Cardiac fibroblast (primary cell): ENCODE measurements around the gene AUH.
A peak's percentile ranks its signal among the peaks of the same experiment; 100 is the strongest.

Source experiments
- DNase-seq, 2 donors: peaks; one replicate each; pipeline versions ENCODE4 v3.0.0 to v3.0.0-alpha.2; 2010; ENCODE audit warnings: low read depth in 2 of 2
- H3K4me3 ChIP-seq, 2 donors: replicated peaks in 1 of 2; 1 replicate in 1 of 2; 2 replicates in 1 of 2; pipeline ENCODE4 v1.5.1; 2011; ENCODE audit warnings: low read depth in 2 of 2, low read length in 2 of 2, mild to moderate bottlenecking in 2 of 2, moderate library complexity in 1 of 2
- TF ChIP-seq, protein P1 (sequence below): IDR thresholded peaks from one replicate; pipeline ENCODE4 v1.5.1; 2011; ENCODE audit warnings: low read depth, mild to moderate bottlenecking, low read length, inconsistent platforms

Gene AUH

DNA sequence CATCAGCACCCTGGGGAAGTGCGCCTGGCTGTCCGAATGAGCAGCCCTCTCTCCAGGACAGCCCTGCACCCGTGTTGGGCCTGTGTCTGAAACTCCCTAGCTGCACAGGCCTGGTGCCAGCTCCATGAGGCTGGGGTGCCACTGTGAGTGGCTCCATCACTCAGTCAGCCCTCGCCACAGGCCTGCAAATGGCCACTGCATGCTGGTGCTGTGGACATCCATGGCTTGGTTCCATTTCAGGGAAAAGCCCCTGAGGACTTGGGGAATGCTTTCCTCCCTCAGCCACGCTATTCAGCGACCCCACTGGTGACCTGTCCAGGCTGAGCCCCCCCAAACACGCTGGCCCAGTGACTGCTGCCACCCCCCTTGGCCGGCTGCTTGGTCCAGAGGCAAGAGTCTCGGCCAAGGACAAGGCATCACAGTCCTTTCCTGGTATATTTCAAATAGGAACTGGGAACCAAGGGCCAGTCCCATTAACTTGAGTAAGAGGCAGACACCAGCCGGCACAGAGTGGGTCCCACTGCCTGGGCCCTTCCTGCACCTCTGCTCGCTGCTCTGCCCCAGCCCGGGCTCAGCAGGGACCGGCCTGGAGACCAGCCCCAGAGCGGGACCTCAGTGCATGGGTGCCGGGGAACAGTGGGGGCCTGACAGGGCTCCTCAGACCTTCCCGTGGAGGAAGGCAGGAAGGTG, 181.3 kb downstream of the AUH start:
- DNase-seq = no peak
- TF ChIP-seq, protein P1, sequence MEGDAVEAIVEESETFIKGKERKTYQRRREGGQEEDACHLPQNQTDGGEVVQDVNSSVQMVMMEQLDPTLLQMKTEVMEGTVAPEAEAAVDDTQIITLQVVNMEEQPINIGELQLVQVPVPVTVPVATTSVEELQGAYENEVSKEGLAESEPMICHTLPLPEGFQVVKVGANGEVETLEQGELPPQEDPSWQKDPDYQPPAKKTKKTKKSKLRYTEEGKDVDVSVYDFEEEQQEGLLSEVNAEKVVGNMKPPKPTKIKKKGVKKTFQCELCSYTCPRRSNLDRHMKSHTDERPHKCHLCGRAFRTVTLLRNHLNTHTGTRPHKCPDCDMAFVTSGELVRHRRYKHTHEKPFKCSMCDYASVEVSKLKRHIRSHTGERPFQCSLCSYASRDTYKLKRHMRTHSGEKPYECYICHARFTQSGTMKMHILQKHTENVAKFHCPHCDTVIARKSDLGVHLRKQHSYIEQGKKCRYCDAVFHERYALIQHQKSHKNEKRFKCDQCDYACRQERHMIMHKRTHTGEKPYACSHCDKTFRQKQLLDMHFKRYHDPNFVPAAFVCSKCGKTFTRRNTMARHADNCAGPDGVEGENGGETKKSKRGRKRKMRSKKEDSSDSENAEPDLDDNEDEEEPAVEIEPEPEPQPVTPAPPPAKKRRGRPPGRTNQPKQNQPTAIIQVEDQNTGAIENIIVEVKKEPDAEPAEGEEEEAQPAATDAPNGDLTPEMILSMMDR = no peak
- H3K4me3 ChIP-seq = no peak overlapping the region

DNA sequence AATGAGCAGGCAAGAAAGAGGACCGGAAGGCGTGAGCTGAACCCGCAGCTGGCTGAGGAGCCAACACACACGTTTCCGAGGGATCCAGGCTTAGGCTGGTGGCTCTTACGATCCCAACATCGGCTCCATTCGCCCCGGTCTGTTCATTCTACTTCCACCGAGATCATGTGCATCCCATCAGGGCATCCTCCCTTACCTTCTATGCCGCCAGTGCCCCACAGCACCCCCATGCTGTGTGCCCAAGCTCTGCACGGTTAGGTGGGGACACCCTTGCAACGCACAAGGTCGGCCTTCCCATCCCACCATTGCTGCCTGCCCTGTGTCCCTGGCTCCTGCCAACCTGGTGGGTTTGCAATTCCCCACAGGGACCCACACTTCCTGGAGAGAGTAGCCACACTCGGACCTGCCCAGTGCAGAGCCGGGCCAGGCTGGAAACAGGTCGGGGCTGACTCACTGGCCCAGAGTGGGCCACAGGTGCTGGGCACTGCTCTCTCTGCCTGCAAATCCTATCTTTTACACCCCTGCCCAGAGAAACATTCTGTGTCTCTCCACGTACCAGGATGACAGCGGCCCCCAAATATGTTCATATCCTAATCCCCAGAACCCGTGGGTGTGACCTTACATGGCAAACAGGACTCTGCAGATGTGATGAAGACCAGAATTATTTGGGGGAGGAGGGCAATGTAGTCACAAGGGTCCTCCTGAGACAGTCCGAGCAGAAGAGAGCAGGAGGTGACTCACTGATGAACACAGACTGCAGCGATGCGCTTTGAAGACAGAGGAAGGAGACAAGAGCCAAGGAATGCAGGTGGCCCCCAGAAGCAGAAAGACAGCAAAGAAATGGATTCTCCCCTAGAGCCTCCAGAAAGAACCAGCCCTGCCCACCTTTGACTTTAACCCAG, 182.2 kb downstream of the AUH start:
- TF ChIP-seq, protein P1 = no peak
- H3K4me3 ChIP-seq = no peak overlapping the region
- peak; percentile 36 to 68 for DNase-seq

DNA sequence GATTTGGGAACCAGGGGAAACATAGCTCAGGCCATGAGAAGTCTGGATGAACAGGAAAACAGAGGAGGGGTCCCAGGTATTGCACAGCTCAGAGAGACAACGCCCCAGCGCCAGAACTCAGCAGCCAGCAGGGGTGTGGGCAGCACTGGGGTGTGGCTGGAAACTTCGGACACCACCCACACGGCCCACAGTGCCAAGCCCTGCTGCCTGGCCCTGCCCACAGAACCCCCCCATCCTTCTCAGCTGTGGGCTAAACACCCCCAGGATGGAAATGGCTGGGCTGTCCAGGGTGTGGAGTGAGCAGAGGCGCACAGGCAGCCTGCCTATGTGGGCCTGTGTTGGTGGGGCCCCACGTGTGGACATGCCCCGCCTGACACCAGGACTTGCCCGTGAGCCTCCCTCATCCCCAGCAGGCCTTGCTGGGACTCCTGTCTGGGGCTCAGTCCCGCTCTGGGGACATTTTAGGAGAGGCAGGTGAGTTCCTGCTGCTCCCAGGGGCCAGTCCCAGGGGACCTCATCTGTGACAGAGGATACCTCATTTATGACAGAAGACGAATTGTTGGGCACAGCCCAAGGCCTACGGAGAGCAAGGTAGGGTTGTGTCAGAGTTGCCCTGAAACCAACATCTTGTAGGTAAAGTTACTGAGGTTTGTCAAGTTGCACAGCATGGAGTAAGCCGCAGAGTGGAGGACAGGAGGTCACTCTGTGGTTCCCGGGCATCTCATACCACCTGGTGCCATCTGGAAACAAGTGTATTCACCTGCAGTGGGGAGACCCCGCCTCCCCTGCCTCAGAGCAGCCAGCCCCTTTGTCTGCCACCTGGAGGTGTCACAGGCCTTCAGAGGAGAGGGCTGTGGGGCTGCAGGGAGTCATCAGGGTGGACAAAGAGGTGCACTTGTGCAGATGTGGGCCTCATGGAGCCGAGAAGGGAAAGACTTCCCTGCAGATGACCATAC, 183.2 kb downstream of the AUH start:
- no peak for DNase-seq
- no peak overlapping the region for H3K4me3 ChIP-seq
- TF ChIP-seq, protein P1 = no peak

DNA sequence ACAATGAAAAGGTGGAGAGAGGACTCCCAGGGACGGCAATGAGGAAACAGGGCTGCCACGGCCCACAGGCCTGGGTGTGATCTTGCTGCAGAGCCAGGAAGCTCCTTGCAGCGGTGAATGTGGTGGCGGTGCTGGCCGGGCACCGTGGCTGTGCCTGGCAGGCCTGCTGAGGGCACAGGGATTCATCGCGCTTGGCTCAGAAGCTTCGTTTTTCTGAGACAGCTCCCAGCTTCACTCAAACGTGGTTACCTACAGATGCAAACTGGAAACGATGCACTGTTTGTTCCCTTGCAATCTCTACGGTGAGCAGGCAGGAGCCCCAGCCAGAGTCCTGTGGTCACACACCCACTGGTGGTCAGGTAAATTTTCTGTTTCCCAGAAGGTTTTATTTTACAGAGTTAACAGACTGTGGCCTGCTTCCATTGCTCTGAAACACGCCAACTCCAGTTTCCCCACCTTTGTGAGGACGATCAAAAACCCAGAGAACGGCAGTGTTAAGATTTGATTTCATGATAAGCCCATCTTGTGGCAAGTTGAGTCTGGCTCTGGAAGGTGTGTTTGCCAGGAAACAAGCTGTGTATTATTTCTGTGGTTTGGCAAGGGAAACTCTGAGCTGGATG, 183.9 kb downstream of the AUH start:
- TF ChIP-seq, protein P1 = no peak
- H3K4me3 ChIP-seq = no peak overlapping the region
- peak in 1 of 2 donors; percentile 31 for DNase-seq

DNA sequence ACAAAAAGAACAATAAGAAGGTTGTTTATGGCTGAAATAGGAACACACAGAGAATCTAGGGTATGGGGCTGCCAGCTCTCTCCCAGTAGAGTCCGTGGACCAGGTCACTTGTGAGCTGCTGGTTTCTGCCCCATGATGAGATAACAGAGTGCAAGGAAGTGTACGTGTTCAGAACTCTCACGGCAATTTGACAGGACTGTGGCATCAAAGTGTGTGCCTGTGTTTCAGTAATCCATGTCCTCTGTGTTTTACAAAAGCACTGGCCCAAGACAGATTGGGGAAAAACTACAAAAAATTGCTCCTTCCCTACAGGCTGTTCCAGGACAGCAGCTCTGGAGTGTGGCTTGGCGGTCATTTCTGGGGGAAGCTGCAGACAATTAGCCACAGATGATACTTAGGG, 184.6 kb downstream of the AUH start:
- TF ChIP-seq, protein P1 = no peak
- no peak overlapping the region for H3K4me3 ChIP-seq
- no peak for DNase-seq

DNA sequence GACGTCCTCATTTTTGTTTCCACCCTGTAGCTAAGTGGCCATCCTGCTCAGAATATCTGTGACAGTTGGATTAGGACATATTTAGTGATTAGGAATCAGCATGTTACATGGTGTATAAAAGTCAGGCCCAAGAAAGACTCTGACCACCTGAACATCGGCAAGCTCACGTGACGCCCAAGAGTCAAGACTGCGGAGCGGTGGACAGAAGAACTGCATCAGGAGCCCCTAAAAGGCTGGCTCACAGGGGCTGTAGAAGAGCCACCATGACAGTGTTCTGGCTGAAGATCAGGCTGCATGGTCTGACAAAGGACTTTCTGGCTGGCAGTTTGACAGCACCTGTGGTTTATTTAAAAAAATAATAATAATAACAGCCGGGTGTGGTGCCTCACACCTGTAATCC, 185.3 kb downstream of the AUH start:
- no peak overlapping the region for H3K4me3 ChIP-seq
- TF ChIP-seq, protein P1 = no peak
- DNase-seq = no peak
